ENCODE results near the gene USH2A.

- TF ChIP-seq EZH2 (optimal IDR thresholded peaks at IDR 0.05; ENCODE audit: low read depth, low read length): no peak
- TF ChIP-seq, protein P1, sequence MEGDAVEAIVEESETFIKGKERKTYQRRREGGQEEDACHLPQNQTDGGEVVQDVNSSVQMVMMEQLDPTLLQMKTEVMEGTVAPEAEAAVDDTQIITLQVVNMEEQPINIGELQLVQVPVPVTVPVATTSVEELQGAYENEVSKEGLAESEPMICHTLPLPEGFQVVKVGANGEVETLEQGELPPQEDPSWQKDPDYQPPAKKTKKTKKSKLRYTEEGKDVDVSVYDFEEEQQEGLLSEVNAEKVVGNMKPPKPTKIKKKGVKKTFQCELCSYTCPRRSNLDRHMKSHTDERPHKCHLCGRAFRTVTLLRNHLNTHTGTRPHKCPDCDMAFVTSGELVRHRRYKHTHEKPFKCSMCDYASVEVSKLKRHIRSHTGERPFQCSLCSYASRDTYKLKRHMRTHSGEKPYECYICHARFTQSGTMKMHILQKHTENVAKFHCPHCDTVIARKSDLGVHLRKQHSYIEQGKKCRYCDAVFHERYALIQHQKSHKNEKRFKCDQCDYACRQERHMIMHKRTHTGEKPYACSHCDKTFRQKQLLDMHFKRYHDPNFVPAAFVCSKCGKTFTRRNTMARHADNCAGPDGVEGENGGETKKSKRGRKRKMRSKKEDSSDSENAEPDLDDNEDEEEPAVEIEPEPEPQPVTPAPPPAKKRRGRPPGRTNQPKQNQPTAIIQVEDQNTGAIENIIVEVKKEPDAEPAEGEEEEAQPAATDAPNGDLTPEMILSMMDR (IDR thresholded peaks at IDR 0.05; ENCODE audit: low read length): no peak
These were observed 341.8 kb downstream of the USH2A start for GRCh38 chr1:216081445-216081844.
